HepG2 (cell line): ENCODE results near the gene SUOX. TPM values are rescaled to one million over a fixed set of nuclear protein-coding genes. Genes with fewer than 3 reads are reported as not detected.
A peak's percentile ranks its signal among the peaks of the same experiment; 100 is the strongest.

Experiments used
- ATF5 ChIP-seq: sonication (generic); formaldehyde crosslinking; IDR thresholded peaks from 2 replicates; pipeline ENCODE4 v1.4.0; 2020; ENCODE audit warnings: mild to moderate bottlenecking, low read depth, missing genetic modification reagents
- BRD4 ChIP-seq: sonication (generic); formaldehyde crosslinking; IDR thresholded peaks from 2 replicates; pipeline ENCODE4 v1.4.0; 2020; ENCODE audit warnings: missing genetic modification reagents
- CAMTA2 ChIP-seq: sonication (generic); formaldehyde crosslinking; IDR thresholded peaks from 2 replicates; pipeline ENCODE4 v1.4.0; 2020; ENCODE audit warnings: mild to moderate bottlenecking, missing genetic modification reagents, borderline replicate concordance
- MAFG ChIP-seq: sonication (generic); formaldehyde crosslinking; IDR thresholded peaks from 2 replicates; pipeline ENCODE4 v1.5.1; 2020; ENCODE audit warnings: mild to moderate bottlenecking, missing genetic modification reagents
- NONO ChIP-seq, 2 experiments: fragments of 450-650 bp in 1 of 2; sonication (generic) in 1 of 2; formaldehyde crosslinking in 1 of 2; IDR thresholded peaks in 1 of 2; conservative IDR thresholded peaks in 1 of 2; 2 replicates each; pipeline versions ENCODE4 v1.6.1 to v1.8.0; 2017 to 2022; ENCODE audit warnings: mild to moderate bottlenecking in 1 of 2, missing genetic modification reagents in 1 of 2, moderate library complexity in 1 of 2
- NR2F6 ChIP-seq, 2 experiments: IDR thresholded peaks; 2 replicates each; pipeline ENCODE4 v1.6.1; 2016; ENCODE audit warnings: antibody characterized with exemption in 1 of 2, mild to moderate bottlenecking in 1 of 2
- RNF2 ChIP-seq: fragments of 450-650 bp; conservative IDR thresholded peaks from 2 replicates; pipeline ENCODE4 v1.6.1; 2016; ENCODE audit warnings: low read depth
- SP4 ChIP-seq: sonication (generic); formaldehyde crosslinking; IDR thresholded peaks from 2 replicates; pipeline ENCODE4 v1.8.1; 2023; ENCODE audit warnings: mild to moderate bottlenecking, missing genetic modification reagents
- SRSF4 ChIP-seq: fragments of 200-400 bp; formaldehyde crosslinking; IDR thresholded peaks from one replicate; pipeline ENCODE4 v1.6.1; 2018; ENCODE audit warnings: mild to moderate bottlenecking, low read depth, low read length, moderate library complexity; ENCODE audit not compliant: poor library complexity, severe bottlenecking
- TCF7L2 ChIP-seq: IDR thresholded peaks from 2 replicates; pipeline ENCODE4 v1.6.1; 2011; ENCODE audit warnings: mild to moderate bottlenecking, low read depth, low read length, moderate library complexity
- TEAD3 ChIP-seq: optimal IDR thresholded peaks from 2 replicates; pipeline ENCODE3; 2016; ENCODE audit warnings: borderline replicate concordance
- THAP11 ChIP-seq: IDR thresholded peaks from 2 replicates; pipeline ENCODE4 v1.6.1; 2016; ENCODE audit warnings: missing biosample characterization, missing genetic modification reagents
- ZBTB20 ChIP-seq: sonication (generic); formaldehyde crosslinking; IDR thresholded peaks from 2 replicates; pipeline ENCODE4 v1.8.1; 2023; ENCODE audit warnings: missing genetic modification reagents, low read depth, mild to moderate bottlenecking, borderline replicate concordance
- polyA plus RNA-seq, 8 experiments: library from polyadenylated mRNA; depleted of rRNA in 3 of 8; stranded (reverse) in 7 of 8; unstranded in 1 of 8; fragments of >200 nt; fragmentation: Illumina TruSeq in 4 of 8; extraction: Trizol in 4 of 8; gene quantifications; 2 replicates each; pipeline versions ENCODE4 v1.2.1 to v1.2.3, GENCODE V29; 2011 to 2016; ENCODE audit warnings: low read depth in 4 of 8, missing spikeins in 1 of 8, mixed read lengths in 1 of 8; ENCODE audit not compliant: insufficient read depth in 1 of 8
- total RNA-seq, 5 experiments: library from RNA; depleted of rRNA; stranded (reverse); fragments of >200 nt; fragmentation: Illumina TruSeq; extraction: Trizol; gene quantifications; 2 replicates each; pipeline ENCODE4 v1.2.3, GENCODE V29; 2016; ENCODE audit warnings: low read depth in 1 of 5
- TF ChIP-seq, protein P1 (sequence below): sonication (generic); formaldehyde crosslinking; IDR thresholded peaks from 2 replicates; pipeline ENCODE4 v1.5.1; 2020; ENCODE audit warnings: missing genetic modification reagents, mild to moderate bottlenecking, borderline replicate concordance
- TF ChIP-seq, protein P2 (sequence below): sonication (generic); formaldehyde crosslinking; IDR thresholded peaks from 2 replicates; pipeline ENCODE4 v1.4.0; 2020; ENCODE audit warnings: missing genetic modification reagents
- TF ChIP-seq, protein P3 (sequence below), 2 experiments: sonication (generic) in 1 of 2; formaldehyde crosslinking in 1 of 2; IDR thresholded peaks; 2 replicates each; pipeline versions ENCODE4 v1.4.0 to v1.6.1; 2018 to 2020; ENCODE audit warnings: missing genetic modification reagents in 2 of 2, borderline replicate concordance in 1 of 2, low read depth in 1 of 2, mild to moderate bottlenecking in 1 of 2, missing biosample characterization in 1 of 2

SUOX gene
- total and polyA plus RNA-seq, 2 of the 13 experiments (the other 11 are each of a cell fraction or from before 2014, with no cell fraction given): 23.9 to 25.9 TPM

DNA sequence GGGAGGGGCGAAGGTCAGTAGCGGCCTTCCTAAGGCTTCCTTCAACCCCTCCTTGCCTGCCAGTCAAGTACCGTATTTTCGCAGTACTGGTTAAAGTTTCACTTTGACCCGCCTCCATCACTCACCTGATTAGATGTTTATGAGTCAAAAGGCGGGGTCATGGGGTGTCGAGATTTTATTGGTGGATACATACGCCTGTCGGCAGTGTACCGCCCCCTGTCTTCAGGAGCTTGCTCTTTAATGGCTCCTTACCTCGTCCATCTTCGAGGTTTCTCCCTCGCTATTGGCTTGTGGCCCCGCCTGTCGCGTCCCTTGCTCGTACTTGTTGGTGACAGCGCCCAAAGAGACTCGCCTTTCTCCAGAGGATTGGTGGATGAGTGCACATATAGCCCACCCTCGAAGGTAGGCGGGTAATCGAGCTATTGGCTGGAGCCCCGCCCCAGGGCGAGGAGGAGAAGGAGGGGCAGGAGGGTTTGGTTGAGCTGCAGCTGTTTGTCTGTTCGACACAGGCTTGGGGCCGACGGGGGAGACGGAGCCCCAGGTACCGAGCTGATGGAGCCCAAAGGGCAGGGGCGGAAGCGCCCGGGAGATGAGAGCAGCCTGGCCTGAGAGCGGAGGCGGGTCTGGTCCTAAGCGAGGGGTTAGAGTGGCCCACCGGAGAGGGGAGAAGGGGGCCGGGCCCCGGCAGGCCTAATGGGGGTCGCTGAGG lies 23.3 kb upstream of the SUOX start, which contains the start of gene RAB5B (continued):
- TF ChIP-seq TCF7L2 (no peak), SP4 (CRISPR knock-in tag) (peak; percentile 100), BRD4 (CRISPR knock-in tag) (peak; percentile 75), MAFG (CRISPR knock-in tag) (no peak), ZBTB20 (CRISPR knock-in tag) (peak; percentile 56; the same call in 1 of the 2 replicates), THAP11 (CRISPR knock-in tag) (peak; percentile 92), RNF2 (no peak), ATF5 (CRISPR knock-in tag) (no peak), NR2F6 (IDR thresholded peaks at IDR 0.05) (peak; percentile 39; the same call in 1 of the 2 replicates), NR2F6 (CRISPR knock-in tag; IDR thresholded peaks at IDR 0.05) (peak; percentile 26; the same call in 1 of the 2 replicates), NONO (IDR thresholded peaks at IDR 0.05) (no peak), NONO (CRISPR knock-in tag; conservative IDR thresholded peaks at IDR 0.05) (peak; percentile 90; the same call in 1 of the 2 replicates), SRSF4 (no peak), TEAD3 (no peak), CAMTA2 (CRISPR knock-in tag) (peak; percentile 52; the same call in 1 of the 2 replicates)
- TF ChIP-seq, protein P1, sequence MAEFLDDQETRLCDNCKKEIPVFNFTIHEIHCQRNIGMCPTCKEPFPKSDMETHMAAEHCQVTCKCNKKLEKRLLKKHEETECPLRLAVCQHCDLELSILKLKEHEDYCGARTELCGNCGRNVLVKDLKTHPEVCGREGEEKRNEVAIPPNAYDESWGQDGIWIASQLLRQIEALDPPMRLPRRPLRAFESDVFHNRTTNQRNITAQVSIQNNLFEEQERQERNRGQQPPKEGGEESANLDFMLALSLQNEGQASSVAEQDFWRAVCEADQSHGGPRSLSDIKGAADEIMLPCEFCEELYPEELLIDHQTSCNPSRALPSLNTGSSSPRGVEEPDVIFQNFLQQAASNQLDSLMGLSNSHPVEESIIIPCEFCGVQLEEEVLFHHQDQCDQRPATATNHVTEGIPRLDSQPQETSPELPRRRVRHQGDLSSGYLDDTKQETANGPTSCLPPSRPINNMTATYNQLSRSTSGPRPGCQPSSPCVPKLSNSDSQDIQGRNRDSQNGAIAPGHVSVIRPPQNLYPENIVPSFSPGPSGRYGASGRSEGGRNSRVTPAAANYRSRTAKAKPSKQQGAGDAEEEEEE: no peak
- TF ChIP-seq, protein P2, sequence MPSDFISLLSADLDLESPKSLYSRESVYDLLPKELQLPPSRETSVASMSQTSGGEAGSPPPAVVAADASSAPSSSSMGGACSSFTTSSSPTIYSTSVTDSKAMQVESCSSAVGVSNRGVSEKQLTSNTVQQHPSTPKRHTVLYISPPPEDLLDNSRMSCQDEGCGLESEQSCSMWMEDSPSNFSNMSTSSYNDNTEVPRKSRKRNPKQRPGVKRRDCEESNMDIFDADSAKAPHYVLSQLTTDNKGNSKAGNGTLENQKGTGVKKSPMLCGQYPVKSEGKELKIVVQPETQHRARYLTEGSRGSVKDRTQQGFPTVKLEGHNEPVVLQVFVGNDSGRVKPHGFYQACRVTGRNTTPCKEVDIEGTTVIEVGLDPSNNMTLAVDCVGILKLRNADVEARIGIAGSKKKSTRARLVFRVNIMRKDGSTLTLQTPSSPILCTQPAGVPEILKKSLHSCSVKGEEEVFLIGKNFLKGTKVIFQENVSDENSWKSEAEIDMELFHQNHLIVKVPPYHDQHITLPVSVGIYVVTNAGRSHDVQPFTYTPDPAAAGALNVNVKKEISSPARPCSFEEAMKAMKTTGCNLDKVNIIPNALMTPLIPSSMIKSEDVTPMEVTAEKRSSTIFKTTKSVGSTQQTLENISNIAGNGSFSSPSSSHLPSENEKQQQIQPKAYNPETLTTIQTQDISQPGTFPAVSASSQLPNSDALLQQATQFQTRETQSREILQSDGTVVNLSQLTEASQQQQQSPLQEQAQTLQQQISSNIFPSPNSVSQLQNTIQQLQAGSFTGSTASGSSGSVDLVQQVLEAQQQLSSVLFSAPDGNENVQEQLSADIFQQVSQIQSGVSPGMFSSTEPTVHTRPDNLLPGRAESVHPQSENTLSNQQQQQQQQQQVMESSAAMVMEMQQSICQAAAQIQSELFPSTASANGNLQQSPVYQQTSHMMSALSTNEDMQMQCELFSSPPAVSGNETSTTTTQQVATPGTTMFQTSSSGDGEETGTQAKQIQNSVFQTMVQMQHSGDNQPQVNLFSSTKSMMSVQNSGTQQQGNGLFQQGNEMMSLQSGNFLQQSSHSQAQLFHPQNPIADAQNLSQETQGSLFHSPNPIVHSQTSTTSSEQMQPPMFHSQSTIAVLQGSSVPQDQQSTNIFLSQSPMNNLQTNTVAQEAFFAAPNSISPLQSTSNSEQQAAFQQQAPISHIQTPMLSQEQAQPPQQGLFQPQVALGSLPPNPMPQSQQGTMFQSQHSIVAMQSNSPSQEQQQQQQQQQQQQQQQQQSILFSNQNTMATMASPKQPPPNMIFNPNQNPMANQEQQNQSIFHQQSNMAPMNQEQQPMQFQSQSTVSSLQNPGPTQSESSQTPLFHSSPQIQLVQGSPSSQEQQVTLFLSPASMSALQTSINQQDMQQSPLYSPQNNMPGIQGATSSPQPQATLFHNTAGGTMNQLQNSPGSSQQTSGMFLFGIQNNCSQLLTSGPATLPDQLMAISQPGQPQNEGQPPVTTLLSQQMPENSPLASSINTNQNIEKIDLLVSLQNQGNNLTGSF: no peak
- TF ChIP-seq, protein P3, sequence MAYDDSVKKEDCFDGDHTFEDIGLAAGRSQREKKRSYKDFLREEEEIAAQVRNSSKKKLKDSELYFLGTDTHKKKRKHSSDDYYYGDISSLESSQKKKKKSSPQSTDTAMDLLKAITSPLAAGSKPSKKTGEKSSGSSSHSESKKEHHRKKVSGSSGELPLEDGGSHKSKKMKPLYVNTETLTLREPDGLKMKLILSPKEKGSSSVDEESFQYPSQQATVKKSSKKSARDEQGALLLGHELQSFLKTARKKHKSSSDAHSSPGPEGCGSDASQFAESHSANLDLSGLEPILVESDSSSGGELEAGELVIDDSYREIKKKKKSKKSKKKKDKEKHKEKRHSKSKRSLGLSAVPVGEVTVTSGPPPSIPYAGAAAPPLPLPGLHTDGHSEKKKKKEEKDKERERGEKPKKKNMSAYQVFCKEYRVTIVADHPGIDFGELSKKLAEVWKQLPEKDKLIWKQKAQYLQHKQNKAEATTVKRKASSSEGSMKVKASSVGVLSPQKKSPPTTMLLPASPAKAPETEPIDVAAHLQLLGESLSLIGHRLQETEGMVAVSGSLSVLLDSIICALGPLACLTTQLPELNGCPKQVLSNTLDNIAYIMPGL (CRISPR knock-in tag; IDR thresholded peaks at IDR 0.05; ENCODE audit: borderline replicate concordance in 1 of 2, low read depth in 1 of 2): peak; percentile 63 to 91; a peak in 3 of 4 replicates
